Liver (tissue), 9 donors: ENCODE results near the gene EXD3. TPM values are rescaled to one million over a fixed set of nuclear protein-coding genes. Genes with fewer than 3 reads are reported as not detected.

Source experiments
- DNase-seq: peaks from one replicate; pipeline ENCODE4 v3.0.0-alpha.2; 2017; ENCODE audit warnings: low spot score
- H3K27ac ChIP-seq, 2 donors: one replicate each; pipeline ENCODE4 v1.7.0; 2013; ENCODE audit warnings: inconsistent platforms in 2 of 2, low read length in 2 of 2, control low read depth in 1 of 2, low read depth in 1 of 2, mild to moderate bottlenecking in 1 of 2
- H3K27me3 ChIP-seq, 4 donors: one replicate each; pipeline versions ENCODE4 v1.6.1 to v1.7.0; 2013; ENCODE audit warnings: low read length in 3 of 4, inconsistent platforms in 1 of 4, mild to moderate bottlenecking in 1 of 4, moderate library complexity in 1 of 4; ENCODE audit not compliant: control insufficient read depth in 4 of 4, insufficient read depth in 4 of 4
- H3K36me3 ChIP-seq, 4 donors: one replicate each; pipeline versions ENCODE4 v1.6.1 to v1.7.0; 2013; ENCODE audit warnings: low read length in 3 of 4, mild to moderate bottlenecking in 3 of 4, low read depth in 1 of 4, moderate library complexity in 1 of 4; ENCODE audit not compliant: control insufficient read depth in 4 of 4, insufficient read depth in 3 of 4
- H3K4me1 ChIP-seq, 4 donors: one replicate each; pipeline versions ENCODE4 v1.6.1 to v1.7.0; 2013; ENCODE audit warnings: low read length in 3 of 4, mild to moderate bottlenecking in 3 of 4, moderate library complexity in 1 of 4; ENCODE audit not compliant: control insufficient read depth in 4 of 4, insufficient read depth in 4 of 4
- H3K4me3 ChIP-seq, 3 donors: one replicate each; pipeline versions ENCODE4 v1.6.1 to v1.7.0; 2013; ENCODE audit warnings: low read length in 3 of 3, control low read depth in 1 of 3, low read depth in 1 of 3, mild to moderate bottlenecking in 1 of 3
- H3K9ac ChIP-seq, 2 donors: one replicate each; pipeline ENCODE4 v1.7.0; 2013; ENCODE audit warnings: low read length in 2 of 2, mild to moderate bottlenecking in 2 of 2, moderate library complexity in 2 of 2, control low read depth in 1 of 2, low read depth in 1 of 2
- H3K9me3 ChIP-seq, 4 donors: one replicate each; pipeline versions ENCODE4 v1.6.1 to v1.7.0; 2013; ENCODE audit warnings: low read length in 3 of 4; ENCODE audit not compliant: control insufficient read depth in 4 of 4
- EGR1 ChIP-seq, 2 donors: IDR thresholded peaks; 2 replicates each; pipeline ENCODE4 v1.6.1; 2016 to 2018; ENCODE audit warnings: antibody characterized with exemption in 2 of 2, low read depth in 2 of 2
- FOXA1 ChIP-seq: IDR thresholded peaks from 2 replicates; pipeline ENCODE4 v1.6.1; 2016; ENCODE audit warnings: antibody characterized with exemption
- FOXA2 ChIP-seq: IDR thresholded peaks from 2 replicates; pipeline ENCODE4 v1.6.1; 2016; ENCODE audit warnings: antibody characterized with exemption
- GABPA ChIP-seq, 2 donors: IDR thresholded peaks in 1 of 2; conservative IDR thresholded peaks in 1 of 2; 2 replicates each; pipeline ENCODE4 v1.6.1; 2016; ENCODE audit warnings: antibody characterized with exemption in 2 of 2, mild to moderate bottlenecking in 1 of 2, moderate library complexity in 1 of 2
- HNF4A ChIP-seq, 2 donors: conservative IDR thresholded peaks; 2 replicates each; pipeline ENCODE4 v1.6.1; 2016; ENCODE audit warnings: antibody characterized with exemption in 2 of 2, mild to moderate bottlenecking in 2 of 2
- NR2F2 ChIP-seq: IDR thresholded peaks from 2 replicates; pipeline ENCODE4 v1.6.1; 2016; ENCODE audit warnings: antibody characterized with exemption
- RAD21 ChIP-seq, 2 donors: IDR thresholded peaks; 2 replicates each; pipeline ENCODE4 v1.6.1; 2016; ENCODE audit warnings: antibody characterized with exemption in 2 of 2, mild to moderate bottlenecking in 2 of 2
- RXRA ChIP-seq, 2 donors: IDR thresholded peaks; 2 replicates each; pipeline ENCODE4 v1.6.1; 2017 to 2018; ENCODE audit warnings: antibody characterized with exemption in 2 of 2, mild to moderate bottlenecking in 1 of 2
- SP1 ChIP-seq: IDR thresholded peaks from 2 replicates; pipeline ENCODE4 v1.6.1; 2018; ENCODE audit warnings: antibody characterized with exemption, mild to moderate bottlenecking
- ZBTB33 ChIP-seq: IDR thresholded peaks from 2 replicates; pipeline ENCODE4 v1.6.1; 2016; ENCODE audit warnings: antibody characterized with exemption
- WGBS: extraction: QIAGEN DNeasy Blood & Tissue Kit; methylation state at CpG from one replicate; pipeline ENCODE4 v1.1.7; 2013; 5-methylcytosine and 5-hydroxymethylcytosine counted together
- polyA plus RNA-seq, 2 donors: library from polyadenylated mRNA; stranded (reverse) in 1 of 2; unstranded in 1 of 2; fragments of 200-250 nt in 1 of 2; fragments of >200 nt in 1 of 2; fragmentation: Nextera tagmentation in 1 of 2; extraction: Ambion mirVana in 1 of 2; gene quantifications; one replicate each; pipeline versions ENCODE4 v1.2.1 to v1.2.3, GENCODE V29; 2013 to 2015
- total RNA-seq, 2 donors: library from RNA; depleted of rRNA; stranded (reverse); fragments of >200 nt; gene quantifications; one replicate each; pipeline ENCODE4 v1.2.3, GENCODE V29; 2014
- TF ChIP-seq, protein P1 (sequence below): fragments of 150-350 bp; IDR thresholded peaks from 2 replicates; pipeline ENCODE4 v1.5.1; 2017; ENCODE audit warnings: improper control_type of control experiment, low read depth, low read length; ENCODE audit not compliant: missing input control
- TF ChIP-seq, protein P2 (sequence below): IDR thresholded peaks from 2 replicates; pipeline ENCODE4 v1.6.1; 2016; ENCODE audit warnings: antibody characterized with exemption, mild to moderate bottlenecking
- TF ChIP-seq, protein P3 (sequence below): IDR thresholded peaks from 2 replicates; pipeline ENCODE4 v1.6.1; 2016; ENCODE audit warnings: antibody characterized with exemption
- TF ChIP-seq, protein P4 (sequence below): IDR thresholded peaks from 2 replicates; pipeline ENCODE4 v1.6.1; 2016; ENCODE audit warnings: antibody characterized with exemption
- donor health status: healthy.
- donor health status: healthy.
- donor health status: healthy.
- donor health status: healthy.
- donor health status: healthy.

Gene EXD3
- total and polyA plus RNA-seq, 4 donors: 2.5 to 6.7 (median 3.7) TPM

- H3K9me3 ChIP-seq: no peaks in the 10 kb centered on the region
- no peaks in the 10 kb centered on the region for H3K27me3 ChIP-seq
- H3K27ac ChIP-seq: no peak overlapping the region
- H3K36me3 ChIP-seq: no peaks in the 10 kb centered on the region
- H3K4me1 ChIP-seq: no peaks in the 10 kb centered on the region
- no peak overlapping the region for H3K9ac ChIP-seq
- peak; percentile 82 to 88 for TF ChIP-seq RAD21 (IDR thresholded peaks at IDR 0.05)
- no peak for TF ChIP-seq GABPA (IDR thresholded peaks at IDR 0.05 in 1 of 2, conservative IDR thresholded peaks at IDR 0.05 in 1 of 2)
- TF ChIP-seq, protein P1, sequence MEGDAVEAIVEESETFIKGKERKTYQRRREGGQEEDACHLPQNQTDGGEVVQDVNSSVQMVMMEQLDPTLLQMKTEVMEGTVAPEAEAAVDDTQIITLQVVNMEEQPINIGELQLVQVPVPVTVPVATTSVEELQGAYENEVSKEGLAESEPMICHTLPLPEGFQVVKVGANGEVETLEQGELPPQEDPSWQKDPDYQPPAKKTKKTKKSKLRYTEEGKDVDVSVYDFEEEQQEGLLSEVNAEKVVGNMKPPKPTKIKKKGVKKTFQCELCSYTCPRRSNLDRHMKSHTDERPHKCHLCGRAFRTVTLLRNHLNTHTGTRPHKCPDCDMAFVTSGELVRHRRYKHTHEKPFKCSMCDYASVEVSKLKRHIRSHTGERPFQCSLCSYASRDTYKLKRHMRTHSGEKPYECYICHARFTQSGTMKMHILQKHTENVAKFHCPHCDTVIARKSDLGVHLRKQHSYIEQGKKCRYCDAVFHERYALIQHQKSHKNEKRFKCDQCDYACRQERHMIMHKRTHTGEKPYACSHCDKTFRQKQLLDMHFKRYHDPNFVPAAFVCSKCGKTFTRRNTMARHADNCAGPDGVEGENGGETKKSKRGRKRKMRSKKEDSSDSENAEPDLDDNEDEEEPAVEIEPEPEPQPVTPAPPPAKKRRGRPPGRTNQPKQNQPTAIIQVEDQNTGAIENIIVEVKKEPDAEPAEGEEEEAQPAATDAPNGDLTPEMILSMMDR: peak; percentile 61
- 46% methylated on average over 14 of the region's 14 CpGs for WGBS
- H3K4me3 ChIP-seq: no peak overlapping the region
- DNase-seq: peak; percentile 51
Observed at GRCh38 chr9:137286975-137287383, 136.0 kb downstream of the EXD3 start.

GRCh38 chr9:137281345-137282116 is 141.4 kb downstream of the EXD3 start:
- no peaks in the 10 kb centered on the region for H3K27me3 ChIP-seq
- no peaks in the 10 kb centered on the region for H3K9me3 ChIP-seq
- no peak overlapping the region for H3K4me3 ChIP-seq
- TF ChIP-seq, protein P1: no peak
- no peak for TF ChIP-seq HNF4A (conservative IDR thresholded peaks at IDR 0.05)
- no peak for TF ChIP-seq NR2F2
- no peak for TF ChIP-seq FOXA2
- TF ChIP-seq EGR1 (IDR thresholded peaks at IDR 0.05; ENCODE audit: low read depth in 2 of 2): no peak
- no peak for TF ChIP-seq FOXA1
- TF ChIP-seq RAD21 (IDR thresholded peaks at IDR 0.05): no peak
- TF ChIP-seq RXRA (IDR thresholded peaks at IDR 0.05): no peak
- TF ChIP-seq, protein P2, sequence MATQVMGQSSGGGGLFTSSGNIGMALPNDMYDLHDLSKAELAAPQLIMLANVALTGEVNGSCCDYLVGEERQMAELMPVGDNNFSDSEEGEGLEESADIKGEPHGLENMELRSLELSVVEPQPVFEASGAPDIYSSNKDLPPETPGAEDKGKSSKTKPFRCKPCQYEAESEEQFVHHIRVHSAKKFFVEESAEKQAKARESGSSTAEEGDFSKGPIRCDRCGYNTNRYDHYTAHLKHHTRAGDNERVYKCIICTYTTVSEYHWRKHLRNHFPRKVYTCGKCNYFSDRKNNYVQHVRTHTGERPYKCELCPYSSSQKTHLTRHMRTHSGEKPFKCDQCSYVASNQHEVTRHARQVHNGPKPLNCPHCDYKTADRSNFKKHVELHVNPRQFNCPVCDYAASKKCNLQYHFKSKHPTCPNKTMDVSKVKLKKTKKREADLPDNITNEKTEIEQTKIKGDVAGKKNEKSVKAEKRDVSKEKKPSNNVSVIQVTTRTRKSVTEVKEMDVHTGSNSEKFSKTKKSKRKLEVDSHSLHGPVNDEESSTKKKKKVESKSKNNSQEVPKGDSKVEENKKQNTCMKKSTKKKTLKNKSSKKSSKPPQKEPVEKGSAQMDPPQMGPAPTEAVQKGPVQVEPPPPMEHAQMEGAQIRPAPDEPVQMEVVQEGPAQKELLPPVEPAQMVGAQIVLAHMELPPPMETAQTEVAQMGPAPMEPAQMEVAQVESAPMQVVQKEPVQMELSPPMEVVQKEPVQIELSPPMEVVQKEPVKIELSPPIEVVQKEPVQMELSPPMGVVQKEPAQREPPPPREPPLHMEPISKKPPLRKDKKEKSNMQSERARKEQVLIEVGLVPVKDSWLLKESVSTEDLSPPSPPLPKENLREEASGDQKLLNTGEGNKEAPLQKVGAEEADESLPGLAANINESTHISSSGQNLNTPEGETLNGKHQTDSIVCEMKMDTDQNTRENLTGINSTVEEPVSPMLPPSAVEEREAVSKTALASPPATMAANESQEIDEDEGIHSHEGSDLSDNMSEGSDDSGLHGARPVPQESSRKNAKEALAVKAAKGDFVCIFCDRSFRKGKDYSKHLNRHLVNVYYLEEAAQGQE: no peak
- TF ChIP-seq, protein P3, sequence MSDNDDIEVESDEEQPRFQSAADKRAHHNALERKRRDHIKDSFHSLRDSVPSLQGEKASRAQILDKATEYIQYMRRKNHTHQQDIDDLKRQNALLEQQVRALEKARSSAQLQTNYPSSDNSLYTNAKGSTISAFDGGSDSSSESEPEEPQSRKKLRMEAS: no peak
- TF ChIP-seq, protein P4, sequence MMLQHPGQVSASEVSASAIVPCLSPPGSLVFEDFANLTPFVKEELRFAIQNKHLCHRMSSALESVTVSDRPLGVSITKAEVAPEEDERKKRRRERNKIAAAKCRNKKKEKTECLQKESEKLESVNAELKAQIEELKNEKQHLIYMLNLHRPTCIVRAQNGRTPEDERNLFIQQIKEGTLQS: no peak
- TF ChIP-seq SP1: no peak
- no peak for TF ChIP-seq ZBTB33
- H3K36me3 ChIP-seq: no peaks in the 10 kb centered on the region
- DNase-seq: no peak
- WGBS: 80% methylated on average over 39 of the region's 39 CpGs
- H3K27ac ChIP-seq: no peak overlapping the region
- no peak overlapping the region for H3K9ac ChIP-seq
- H3K4me1 ChIP-seq: peaks cover under 1 to 5% (median 3%) of the 10 kb centered on the region in 4 donors
